C4-2B (cell line): Measurements from ENCODE around the gene MUC6.

Source experiments
- ZFX ChIP-seq: fragments of 450-650 bp; IDR thresholded peaks from 2 replicates; pipeline ENCODE4 v1.6.1; 2017
- TF ChIP-seq, protein P1 (sequence below): fragments of 450-650 bp; conservative IDR thresholded peaks from 2 replicates; pipeline ENCODE4 v1.5.1; 2017; ENCODE audit warnings: mild to moderate bottlenecking

DNA sequence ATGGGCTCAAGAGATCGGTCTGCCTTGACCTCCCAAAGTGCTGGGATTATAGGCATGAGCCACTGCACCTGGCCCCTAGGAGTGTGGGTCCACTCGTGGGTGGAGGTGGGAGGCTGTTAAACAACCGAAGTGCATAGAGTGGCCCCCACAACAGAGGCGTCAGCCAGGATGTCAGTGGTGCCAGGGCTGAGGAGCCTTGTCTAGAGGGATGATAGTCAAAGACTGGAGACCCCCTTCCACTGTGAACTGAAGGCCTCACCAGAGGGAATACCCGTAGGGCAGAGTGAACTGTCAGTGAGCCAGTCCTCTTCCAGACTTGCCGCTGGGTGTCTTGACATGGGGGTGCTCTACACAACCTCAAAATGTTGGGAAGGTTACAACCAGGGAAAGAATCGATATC is 72.7 kb downstream of the MUC6 start:
- TF ChIP-seq, protein P1, sequence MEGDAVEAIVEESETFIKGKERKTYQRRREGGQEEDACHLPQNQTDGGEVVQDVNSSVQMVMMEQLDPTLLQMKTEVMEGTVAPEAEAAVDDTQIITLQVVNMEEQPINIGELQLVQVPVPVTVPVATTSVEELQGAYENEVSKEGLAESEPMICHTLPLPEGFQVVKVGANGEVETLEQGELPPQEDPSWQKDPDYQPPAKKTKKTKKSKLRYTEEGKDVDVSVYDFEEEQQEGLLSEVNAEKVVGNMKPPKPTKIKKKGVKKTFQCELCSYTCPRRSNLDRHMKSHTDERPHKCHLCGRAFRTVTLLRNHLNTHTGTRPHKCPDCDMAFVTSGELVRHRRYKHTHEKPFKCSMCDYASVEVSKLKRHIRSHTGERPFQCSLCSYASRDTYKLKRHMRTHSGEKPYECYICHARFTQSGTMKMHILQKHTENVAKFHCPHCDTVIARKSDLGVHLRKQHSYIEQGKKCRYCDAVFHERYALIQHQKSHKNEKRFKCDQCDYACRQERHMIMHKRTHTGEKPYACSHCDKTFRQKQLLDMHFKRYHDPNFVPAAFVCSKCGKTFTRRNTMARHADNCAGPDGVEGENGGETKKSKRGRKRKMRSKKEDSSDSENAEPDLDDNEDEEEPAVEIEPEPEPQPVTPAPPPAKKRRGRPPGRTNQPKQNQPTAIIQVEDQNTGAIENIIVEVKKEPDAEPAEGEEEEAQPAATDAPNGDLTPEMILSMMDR = no peak
- TF ChIP-seq ZFX = no peak
